ENCODE measurements around the gene TGFB1. TPM values are rescaled to one million over a fixed set of nuclear protein-coding genes. Genes with fewer than 3 reads are reported as not detected.

The TGFB1 gene
- total RNA-seq, 1 experiment from 2014 or later, result 15.4 TPM

DNA sequence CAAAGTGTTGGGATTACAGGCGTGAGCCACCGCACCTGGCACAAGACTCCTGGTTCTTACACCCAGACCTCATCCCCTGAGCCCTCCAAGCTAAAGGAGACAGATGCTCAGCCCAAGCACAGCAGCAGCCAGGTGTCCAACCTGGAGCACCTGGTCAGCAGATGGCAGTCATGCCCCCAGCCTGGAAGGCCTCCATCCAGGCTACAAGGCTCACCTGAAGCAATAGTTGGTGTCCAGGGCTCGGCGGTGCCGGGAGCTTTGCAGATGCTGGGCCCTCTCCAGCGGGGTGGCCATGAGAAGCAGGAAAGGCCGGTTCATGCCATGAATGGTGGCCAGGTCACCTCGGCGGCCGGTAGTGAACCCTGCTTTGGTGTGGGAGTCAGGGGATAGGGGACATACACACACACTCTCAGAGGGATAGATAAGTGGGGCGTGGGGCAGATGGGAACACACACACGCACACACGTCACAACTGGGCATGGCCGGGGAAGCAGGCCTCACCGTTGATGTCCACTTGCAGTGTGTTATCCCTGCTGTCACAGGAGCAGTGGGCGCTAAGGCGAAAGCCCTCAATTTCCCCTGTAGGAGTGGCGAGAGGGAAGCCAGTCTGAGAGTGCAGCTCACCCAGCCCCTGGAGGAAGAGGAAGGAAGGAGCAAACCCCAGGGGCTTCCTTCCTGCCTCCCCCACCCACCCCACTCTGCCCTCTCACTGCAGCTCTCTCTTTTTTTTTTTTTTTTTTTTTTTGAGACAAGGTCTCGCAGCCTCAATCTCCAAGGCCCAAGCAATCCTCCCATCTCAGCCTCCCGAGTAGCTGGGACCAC is 11.8 kb downstream of the TGFB1 start:
- DNase-seq (ENCODE audit: low spot score), result no peak

DNA sequence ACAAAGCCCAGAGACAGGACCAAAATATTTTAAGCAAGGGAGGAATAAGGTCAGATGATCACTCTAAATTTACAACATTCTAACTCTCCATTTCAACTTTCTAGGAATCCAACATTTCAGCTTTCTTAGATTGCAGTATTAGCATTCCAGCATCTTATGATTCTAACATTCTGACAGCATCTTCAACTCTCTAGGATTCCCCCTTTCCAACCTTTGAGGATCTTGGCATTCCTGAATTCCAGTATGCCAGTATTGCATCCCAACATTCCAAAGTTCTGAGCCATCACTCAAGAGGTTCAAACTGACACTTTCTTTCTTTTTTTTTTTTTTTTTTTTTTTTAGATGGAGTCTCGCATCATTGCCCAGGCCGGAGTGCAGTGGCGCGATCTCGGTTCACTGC is 13.8 kb downstream of the TGFB1 start:
- DNase-seq (ENCODE audit: low spot score), result no peak

DNA sequence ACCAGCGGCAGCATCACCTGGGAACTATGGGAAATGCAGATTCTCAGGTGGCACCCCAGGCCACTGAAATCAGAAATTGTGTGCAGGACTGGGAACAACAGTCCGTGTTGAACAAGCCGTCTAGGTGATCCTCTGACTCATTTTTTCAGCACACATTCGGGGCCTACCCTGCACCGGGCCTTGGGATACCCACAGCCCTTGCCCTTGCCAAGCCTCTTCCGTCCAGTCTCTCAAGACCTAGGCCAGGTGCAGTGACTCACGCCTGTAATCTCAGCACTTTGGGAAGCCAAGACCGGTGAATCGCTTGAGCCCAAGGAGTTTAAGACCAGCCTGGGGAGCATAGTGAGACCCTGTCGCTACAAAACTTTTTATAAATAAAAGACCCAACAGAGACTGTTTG is 18.3 kb downstream of the TGFB1 start:
- DNase-seq (ENCODE audit: low spot score), result no peak

DNA sequence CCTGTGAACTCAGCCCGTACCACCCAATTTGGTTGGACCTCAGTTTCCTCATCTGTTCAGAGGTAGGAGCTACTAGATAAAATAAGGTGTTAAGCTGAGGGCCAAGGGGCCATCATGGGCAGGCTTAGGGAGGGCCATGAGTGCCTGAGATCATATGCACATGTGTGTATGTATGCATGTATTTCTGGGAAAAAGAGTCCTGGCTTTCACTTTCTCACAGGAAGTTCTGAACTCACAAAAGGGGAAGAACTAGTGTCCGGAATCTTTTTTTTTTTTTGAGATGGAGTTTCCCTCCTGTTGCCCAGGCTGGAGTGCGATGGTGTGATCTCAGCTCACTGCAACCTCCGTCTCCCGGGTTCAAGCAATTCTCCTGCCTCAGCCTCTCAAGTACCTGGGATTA is 18.9 kb downstream of the TGFB1 start:
- DNase-seq (ENCODE audit: low spot score), result no peak

DNA sequence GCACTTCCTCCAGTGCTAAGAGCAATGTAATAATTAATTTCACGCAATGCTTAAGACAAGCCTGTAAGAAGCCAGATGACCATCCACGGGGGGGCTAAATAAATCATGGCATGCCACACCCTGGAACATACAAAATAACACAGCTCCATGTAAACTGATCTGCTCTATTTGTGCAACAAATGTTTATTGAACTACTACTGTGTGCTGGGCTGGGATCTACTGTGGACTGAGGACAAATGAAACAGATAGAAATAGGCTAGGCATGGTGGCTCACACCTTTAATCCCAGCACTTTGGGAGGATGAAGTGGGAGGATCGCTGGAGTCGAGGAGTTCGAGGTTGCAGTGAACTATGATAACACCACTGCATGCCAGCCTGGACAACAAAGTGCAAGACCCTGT is 21.3 kb downstream of the TGFB1 start:
- DNase-seq (ENCODE audit: low spot score), result no peak

DNA sequence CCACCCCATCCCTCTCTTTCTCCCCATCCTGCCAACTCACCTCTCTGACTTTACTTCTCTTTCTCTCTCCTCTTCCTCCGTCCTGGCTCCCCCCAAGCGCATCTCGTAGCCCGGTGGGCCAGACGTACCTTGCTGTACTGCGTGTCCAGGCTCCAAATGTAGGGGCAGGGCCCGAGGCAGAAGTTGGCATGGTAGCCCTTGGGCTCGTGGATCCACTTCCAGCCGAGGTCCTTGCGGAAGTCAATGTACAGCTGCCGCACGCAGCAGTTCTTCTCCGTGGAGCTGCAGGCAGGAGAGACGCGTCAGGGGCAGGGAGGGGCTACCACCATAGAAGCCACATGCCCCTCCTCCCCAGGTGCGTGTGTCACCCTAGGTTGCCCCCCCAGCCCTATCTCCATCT is 21.7 kb downstream of the TGFB1 start:
- DNase-seq (ENCODE audit: low spot score), result no peak

DNA sequence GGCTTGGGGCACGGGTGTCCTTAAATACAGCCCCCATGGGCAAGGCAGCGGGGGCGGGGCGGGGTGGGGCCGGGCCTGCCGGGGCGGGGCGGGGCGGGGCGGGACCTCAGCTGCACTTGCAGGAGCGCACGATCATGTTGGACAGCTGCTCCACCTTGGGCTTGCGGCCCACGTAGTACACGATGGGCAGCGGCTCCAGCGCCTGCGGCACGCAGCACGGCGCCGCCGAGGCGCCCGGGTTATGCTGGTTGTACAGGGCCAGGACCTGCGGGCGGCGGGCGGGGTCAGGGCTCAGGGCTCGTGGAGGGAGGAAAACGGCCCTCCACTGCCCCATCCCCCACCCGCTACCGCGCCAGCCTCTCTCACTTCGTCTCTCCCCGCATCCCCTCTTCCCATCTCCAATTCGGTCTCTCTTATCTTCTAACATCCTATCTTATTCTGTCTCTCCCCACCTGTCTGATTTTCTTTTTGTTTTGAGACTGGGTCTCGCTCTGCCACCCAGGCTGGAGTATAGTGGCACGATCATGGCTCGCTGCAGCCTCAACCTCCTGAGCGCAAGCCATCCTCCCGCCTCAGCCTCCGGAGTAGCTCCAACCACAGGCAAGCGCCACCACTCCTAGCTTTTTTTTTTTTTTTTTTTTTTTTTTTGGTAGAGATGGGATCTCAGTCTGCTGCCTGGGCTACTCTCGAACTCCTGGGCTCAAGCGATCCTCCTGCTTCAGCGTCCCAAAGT is 22.6 kb downstream of the TGFB1 start:
- no peak for DNase-seq (ENCODE audit: low spot score)

DNA sequence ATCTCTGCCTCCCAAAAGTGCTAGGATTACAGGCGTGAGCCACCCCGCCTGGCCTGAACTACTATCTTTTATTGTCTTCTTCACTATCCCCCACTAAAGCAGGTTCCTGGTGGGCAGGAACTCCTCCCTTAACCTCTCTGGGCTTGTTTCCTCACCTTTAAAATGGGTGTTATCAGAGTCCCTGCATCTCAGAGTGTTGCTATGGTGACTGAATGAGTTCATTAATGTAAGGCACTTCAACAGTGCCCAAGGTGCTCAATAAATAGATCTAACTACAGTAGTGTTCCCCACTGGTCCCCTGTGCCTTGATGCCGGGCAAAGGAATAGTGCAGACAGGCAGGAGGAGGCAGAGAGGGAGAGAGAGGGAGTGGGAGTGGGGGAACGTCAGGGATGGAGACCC is 23.2 kb downstream of the TGFB1 start:
- DNase-seq (ENCODE audit: low spot score), result no peak

DNA sequence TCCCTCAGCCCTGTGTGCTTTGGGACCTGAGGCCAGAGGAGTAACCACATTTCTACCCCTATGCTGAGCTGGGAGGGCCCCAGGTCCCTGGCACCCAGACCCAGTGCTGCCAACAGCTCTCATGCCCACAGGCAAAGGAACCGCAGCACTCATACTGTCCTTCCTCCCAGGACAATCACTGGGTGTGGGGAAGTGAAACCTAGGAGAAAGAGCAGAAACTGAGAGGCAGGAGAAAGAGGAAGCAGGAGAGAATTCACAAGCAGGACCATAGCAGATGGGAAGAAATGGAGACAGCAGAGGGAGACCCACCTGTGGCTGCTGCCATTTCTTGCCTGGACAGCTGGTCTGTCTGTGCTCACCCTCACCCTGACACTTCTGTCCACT is 24.9 kb downstream of the TGFB1 start:
- DNase-seq (ENCODE audit: low spot score), result no peak

DNA sequence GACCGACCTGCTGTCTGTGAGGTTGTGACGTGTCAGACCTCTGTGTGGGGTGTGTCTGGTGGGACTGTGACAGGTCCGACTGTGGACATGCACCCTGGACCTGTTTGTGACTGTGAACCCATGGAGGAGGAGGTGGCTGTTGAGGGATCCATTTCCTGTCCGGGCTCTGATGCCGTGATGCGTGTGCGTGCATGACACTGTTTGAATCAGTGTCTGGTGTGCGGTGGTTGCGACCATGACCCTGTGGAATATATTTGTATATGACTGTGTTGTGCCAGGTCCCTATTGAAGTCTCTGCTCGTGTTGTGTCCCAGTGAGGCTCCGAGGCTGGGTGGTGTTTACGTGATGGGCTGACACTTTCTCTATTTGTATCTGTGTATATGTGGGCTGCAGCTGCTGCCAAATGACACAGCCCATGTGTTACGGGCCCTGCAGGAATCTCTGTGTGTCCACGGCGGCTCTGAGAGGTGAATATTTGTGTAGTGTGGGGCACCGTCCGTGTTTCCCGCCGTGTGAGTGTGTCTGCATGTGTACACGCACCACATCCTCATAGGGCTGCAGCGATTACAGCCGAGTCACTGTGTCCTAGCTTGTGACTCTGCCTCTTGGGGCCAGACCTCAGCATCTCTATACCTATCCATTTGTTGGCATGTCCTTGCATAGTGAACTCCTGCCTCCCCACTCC is 25.4 kb downstream of the TGFB1 start:
- DNase-seq (ENCODE audit: low spot score), result no peak

DNA sequence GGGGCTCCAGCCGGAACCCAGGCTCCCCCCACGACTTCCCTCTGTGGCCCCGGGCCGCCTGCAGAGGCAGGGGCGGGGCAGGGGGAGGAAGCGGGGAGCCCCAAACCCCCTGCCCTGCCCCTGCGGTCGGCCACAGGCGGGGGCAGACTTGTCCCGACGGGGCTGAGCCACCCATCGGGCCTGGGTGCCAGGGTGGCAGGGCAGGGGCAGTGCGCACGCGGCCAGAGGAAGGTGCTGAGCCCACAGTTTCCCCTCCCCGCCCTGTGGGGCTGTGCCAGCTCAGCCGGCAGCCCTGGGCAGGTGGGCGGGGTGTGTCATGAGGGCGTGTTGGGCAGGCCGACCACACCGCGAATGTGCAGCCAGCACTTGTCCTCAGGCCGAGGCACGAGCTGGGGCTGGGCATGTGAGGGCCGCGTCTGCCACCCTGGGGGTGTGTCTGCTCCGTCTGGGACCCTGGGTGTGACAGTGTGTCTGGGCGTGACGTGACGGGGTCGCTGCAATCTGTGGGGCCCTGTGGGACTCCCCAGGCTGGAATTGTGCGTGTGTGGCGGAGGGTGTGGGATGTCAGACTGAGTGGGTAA is 26.1 kb downstream of the TGFB1 start:
- peak; percentile 93 for DNase-seq (ENCODE audit: low spot score)

DNA sequence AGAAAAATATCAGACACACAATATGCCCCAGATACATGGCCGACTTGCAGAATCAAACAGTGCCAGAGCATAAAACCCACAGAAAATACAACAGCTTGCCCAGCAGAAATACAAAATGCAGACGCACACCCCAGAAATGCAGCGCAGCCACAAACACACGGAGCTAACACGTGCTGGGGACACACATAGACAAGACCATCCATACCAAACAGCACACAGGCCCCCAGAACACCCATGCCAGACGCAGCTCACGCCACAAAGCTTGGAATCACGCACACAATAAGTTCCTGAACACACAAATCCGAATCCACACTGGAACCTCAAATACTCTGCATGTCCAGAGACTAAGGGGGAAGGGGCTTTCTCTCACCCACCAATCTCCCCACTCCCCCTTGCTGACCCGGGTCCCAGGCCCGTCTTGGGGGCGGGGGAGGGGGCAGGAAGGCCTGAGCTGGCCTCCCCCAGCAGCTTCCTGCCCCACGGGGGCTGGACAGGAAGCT is 26.6 kb downstream of the TGFB1 start:
- no peak for DNase-seq (ENCODE audit: low spot score)

DNA sequence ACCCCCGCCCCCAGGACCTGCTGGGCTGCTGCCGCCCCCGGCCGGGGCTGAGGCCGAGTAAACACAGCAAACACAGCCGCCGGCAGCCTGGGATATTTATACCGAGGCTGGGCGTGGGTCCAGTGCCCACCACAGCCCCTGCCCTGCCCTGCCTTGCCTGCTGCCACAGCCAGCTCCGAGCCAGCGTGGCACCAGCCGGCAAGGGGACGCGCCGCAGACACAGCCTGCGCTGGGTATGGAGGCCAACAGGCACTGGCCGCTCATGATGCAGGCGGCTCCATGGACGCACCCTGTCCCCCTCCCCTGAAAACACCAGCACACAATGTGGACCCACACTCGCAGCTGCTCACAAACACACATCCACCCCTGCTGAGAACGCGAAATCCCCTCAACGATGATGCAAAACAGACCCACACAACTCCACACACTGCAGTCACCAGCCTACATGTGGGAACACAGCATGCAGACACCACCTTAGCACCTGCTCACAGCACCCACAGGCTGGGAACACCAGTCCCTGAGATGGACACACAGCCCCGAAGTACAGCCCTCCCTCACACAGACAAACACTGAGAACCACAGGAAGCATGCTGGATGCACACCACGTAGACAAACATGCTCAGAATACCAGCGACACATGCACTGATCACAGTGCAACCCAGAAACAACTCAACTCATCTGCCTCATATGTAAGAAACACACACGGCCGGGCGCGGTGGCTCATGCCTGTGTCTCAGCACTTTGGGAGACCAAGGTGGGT is 27.6 kb downstream of the TGFB1 start:
- DNase-seq (ENCODE audit: low spot score), result peak; percentile 68

DNA sequence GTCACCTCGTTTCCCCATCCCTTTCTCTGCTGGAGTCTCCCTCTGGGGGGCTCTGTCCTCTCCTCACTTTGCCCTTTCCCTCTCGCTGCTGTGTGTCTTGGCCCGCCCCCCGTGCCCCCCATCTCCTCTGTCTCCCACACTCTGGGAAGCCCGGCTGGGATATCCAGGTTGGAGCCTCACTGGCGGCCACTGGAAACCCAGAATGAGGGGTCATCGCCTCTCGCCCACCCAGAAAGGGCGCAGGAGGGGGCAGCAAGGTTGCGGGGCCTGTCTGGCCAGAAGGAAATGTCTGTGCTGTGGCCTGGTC is 28.1 kb downstream of the TGFB1 start:
- DNase-seq (ENCODE audit: low spot score), result no peak

DNA sequence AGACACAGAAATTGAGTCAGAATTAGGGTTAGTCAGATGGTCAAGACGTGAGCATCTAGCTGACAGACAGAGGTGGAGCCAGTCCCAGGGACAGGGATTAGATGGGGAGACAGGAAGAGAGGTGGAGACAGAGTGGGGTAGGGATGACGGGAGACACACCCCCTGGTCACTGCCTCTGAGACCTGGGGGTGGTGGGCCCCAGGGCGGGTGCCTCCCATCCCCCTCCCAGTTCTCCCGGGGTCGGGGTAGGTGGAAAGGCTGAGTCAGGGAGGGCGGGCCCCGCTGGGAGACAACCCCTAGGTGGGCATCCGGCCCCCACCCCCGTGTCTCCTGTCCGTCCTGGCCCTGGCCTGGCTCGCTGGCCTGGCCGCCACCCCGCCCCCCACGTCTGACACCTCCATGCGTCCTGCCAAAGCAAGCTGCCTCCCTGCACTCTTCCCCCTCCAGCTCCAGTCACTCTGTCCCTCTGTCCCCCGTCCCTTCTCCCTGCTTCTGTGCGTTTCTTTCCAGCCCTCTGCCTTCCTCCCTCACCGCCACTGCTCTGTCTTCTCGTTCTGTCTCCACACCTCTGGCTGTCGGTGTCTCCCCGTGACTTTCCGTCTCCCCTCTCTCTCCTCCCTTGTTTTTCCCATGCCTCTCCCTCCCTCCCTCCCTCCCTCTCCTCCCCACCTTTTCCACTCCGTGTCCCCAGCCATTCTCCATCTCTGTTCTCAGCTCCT is 28.6 kb downstream of the TGFB1 start:
- peak; percentile 89 for DNase-seq (ENCODE audit: low spot score)

DNA sequence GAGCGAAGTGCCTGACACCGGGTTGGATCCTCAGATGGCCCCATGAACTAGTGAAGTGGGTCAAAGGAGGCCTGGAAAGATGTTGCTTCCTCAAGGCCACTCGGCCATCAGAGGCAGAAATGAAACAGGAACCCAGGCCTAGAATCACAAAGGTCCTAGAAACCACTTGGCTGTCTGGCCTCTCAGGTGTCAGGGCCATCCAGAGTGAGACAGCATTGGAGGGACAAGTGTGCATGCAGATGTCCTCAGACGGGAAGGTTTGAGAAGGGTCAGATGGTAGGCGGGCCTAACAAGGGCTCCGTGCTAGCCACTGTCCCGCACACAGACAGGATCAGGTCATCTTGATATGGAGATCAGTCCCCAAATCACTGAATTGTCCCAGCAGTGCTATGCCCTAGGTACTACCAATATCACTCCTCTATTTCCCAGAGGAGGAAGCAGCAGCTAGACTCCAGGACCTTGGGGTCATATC is 29.5 kb downstream of the TGFB1 start:
- no peak for DNase-seq (ENCODE audit: low spot score)

DNA sequence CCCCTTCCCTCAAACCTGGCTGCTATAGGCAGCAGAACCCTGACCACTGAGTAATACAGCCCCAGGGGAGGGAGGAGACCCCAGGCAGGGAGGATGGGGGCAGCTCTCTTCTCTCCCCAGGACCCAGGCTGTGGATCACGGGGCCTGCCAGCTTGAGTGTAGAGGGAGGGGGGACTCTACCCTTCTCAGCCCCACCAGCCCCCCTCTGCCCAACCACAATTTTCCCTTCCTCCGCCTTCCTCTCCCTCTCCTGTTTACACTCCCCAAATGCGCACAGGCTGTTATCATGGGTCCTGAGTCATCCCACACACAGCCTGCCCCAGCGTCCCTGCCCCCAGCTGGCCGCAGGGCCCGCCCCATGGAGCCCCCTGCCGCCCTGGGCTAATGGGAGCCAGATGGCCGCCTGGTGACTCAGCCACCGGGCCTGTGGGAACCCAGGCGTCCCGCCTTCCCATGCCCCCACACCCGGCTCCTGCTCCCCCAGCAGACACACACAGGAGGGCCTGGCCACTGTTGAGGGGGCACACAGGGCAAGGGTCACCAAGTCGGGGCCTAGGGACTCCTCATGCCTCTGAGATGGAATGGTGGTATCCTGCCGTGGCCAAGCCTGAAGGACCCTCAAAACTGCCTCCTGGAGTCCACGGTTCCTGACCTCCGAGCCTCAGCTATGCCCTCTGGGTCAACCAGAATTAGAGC is 30.1 kb downstream of the TGFB1 start:
- DNase-seq (ENCODE audit: low spot score), result peak; percentile 97

DNA sequence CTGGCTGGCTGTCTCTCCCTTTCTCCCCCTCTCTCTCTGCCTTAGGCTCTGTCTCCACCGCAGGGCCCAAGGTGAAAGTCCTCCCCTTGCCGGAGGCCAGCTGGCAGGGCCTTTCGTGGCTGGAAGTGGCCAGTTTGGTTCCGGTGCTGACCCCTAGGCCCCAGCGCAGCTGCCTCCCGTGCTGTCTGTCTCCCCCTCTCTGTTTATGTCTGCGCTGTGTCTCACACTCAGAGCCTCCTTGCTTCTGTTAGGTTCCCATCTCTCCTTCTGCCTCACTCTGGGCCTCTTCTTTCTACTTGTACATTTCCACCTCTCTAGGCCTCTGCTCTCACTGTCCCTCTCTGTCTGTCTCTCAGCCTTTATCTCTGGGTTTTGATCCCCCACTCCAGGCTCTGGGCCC is 30.7 kb downstream of the TGFB1 start:
- peak; percentile 48 for DNase-seq (ENCODE audit: low spot score)

DNA sequence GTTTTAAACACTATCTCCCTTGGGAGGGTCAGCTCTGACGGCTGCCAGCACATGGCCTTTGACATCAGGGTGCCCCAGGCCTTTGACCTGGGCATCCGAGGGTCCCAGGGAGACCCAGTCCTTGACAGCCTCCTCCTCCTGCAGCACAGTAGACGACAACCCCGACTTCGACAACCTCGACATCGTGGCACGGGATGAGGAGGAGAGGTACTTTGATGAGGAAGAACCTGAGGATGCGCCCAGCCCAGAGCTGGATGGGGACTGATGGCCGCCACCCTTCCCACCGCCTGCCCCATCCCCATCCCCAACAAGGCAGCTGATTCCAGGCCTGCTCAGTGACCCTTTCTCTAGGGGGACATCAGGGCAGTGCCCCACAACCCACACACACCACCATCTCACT is 31.3 kb downstream of the TGFB1 start:
- no peak for DNase-seq (ENCODE audit: low spot score)

DNA sequence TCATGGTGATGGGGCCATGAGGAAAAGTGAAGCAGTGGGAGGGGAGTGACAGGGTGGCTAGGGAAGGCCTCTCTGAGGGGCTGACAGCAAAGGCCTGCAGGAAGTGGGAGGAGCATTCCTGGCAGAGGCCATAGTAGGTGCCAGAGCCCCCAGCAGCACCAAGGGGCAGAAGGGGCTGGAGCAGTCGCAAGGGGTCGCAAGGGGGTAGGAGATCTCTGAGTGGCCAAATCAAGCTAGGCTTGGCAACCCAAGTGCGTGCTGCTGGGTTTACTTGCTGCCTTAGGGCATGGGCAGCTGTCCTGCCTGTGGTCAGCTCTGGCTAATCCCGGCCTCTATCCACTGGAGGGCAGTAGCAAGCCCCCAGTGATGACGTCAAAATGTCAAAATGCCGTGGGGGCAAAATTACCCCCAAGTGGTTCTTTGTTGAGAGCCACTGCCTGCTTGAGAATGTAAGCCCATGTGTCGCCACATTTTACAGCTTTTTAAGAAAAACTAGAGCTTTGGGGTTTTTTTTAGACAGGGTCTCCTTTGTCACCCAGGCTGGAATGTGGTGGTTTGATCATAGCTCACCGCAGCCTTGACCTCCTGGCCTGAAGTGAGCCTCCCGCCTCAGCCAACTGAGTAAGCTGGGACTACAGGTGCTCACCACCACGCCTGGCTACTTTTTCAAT is 32.0 kb downstream of the TGFB1 start:
- peak; percentile 81 for DNase-seq (ENCODE audit: low spot score)

Data from H4 (cell line).